GM23338 (cell line): ENCODE measurements around the gene SLC39A8. TPM values are rescaled to one million over a fixed set of nuclear protein-coding genes. Genes with fewer than 3 reads are reported as not detected.

ENCODE experiments used
- ATAC-seq: fragments of 200-7000 bp; cut with Tn5 transposase; 3 replicates; pipeline ENCODE4 v1.9.1; 2020
- DNase-seq: peaks from one replicate; pipeline ENCODE4 v3.0.0-alpha.2; 2015; ENCODE audit warnings: low spot score
- H2AFZ ChIP-seq: fragments of 200-600 bp; sonication (generic); 2 replicates; pipeline ENCODE4 v1.8.0; 2016; ENCODE audit warnings: antibody characterized with exemption, mild to moderate bottlenecking, moderate library complexity
- H3F3A ChIP-seq: fragments of 200-600 bp; sonication (generic); replicated peaks from 2 replicates; pipeline ENCODE4 v1.8.0; 2017; ENCODE audit warnings: antibody characterized with exemption, mixed run types, low read depth
- H3K27ac ChIP-seq: fragments of 200-600 bp; sonication (generic); 2 replicates; pipeline ENCODE4 v1.6.1; 2016; ENCODE audit warnings: low read depth
- H3K27me3 ChIP-seq: fragments of 200-600 bp; sonication (generic); 2 replicates; pipeline ENCODE4 v1.8.0; 2016; ENCODE audit warnings: mild to moderate bottlenecking, mixed run types, moderate library complexity; ENCODE audit not compliant: insufficient read depth
- H3K36me3 ChIP-seq: fragments of 200-600 bp; sonication (generic); 2 replicates; pipeline ENCODE4 v1.8.0; 2016; ENCODE audit warnings: mild to moderate bottlenecking; ENCODE audit not compliant: insufficient read depth
- H3K4me1 ChIP-seq: fragments of 200-600 bp; sonication (generic); 2 replicates; pipeline ENCODE4 v1.8.0; 2016; ENCODE audit warnings: mild to moderate bottlenecking, moderate library complexity; ENCODE audit not compliant: insufficient read depth
- H3K4me2 ChIP-seq: fragments of 200-600 bp; sonication (generic); 2 replicates; pipeline ENCODE4 v1.7.1; 2017; ENCODE audit warnings: mixed run types
- H3K4me3 ChIP-seq: fragments of 200-600 bp; sonication (generic); 2 replicates; pipeline ENCODE4 v1.6.1; 2016; ENCODE audit warnings: mixed run types
- H3K79me2 ChIP-seq: fragments of 200-600 bp; sonication (generic); replicated peaks from 2 replicates; pipeline ENCODE4 v1.8.0; 2017; ENCODE audit warnings: mild to moderate bottlenecking; ENCODE audit not compliant: insufficient read depth
- H3K9me2 ChIP-seq: fragments of 200-600 bp; sonication (generic); 2 replicates; pipeline ENCODE4 v1.8.0; 2017; ENCODE audit not compliant: insufficient read depth
- H4K20me1 ChIP-seq: fragments of 200-600 bp; sonication (generic); replicated peaks from 2 replicates; pipeline ENCODE4 v1.8.0; 2017; ENCODE audit warnings: mild to moderate bottlenecking; ENCODE audit not compliant: insufficient read depth
- H3K27ac Mint-ChIP-seq: 2 replicates; pipeline ENCODE4 v1.8.0; 2020; ENCODE audit warnings: inconsistent platforms, mild to moderate bottlenecking, moderate library complexity, mixed read lengths
- H3K27me3 Mint-ChIP-seq: 3 replicates; pipeline ENCODE4 v1.8.0; 2022; ENCODE audit warnings: low read depth, mild to moderate bottlenecking, moderate library complexity, mixed read lengths, inconsistent platforms; ENCODE audit not compliant: insufficient read depth, poor library complexity
- H3K36me3 Mint-ChIP-seq: 3 replicates; pipeline ENCODE4 v1.8.0; 2021; ENCODE audit warnings: low read depth, mild to moderate bottlenecking, inconsistent platforms, moderate library complexity, mixed read lengths
- H3K4me1 Mint-ChIP-seq: 3 replicates; pipeline ENCODE4 v1.8.0; 2020; ENCODE audit warnings: mild to moderate bottlenecking, inconsistent platforms, mixed read lengths
- H3K4me3 Mint-ChIP-seq: 3 replicates; pipeline ENCODE4 v1.8.0; 2021; ENCODE audit warnings: moderate library complexity, mild to moderate bottlenecking, inconsistent platforms, mixed read lengths
- H3K9me3 Mint-ChIP-seq: 3 replicates; pipeline ENCODE4 v1.8.0; 2020; ENCODE audit warnings: moderate library complexity, mild to moderate bottlenecking, inconsistent platforms, mixed read lengths
- CREB1 ChIP-seq: fragments of 250-450 bp; sonication (Bioruptor Pico); IDR thresholded peaks from 2 replicates; pipeline ENCODE4 v1.5.0; 2020; ENCODE audit warnings: low read depth, mild to moderate bottlenecking, moderate library complexity
- EZH2 ChIP-seq: fragments of 200-600 bp; sonication (generic); IDR thresholded peaks from one replicate; pipeline ENCODE4 v1.8.0; 2017; ENCODE audit warnings: antibody characterized with exemption, mild to moderate bottlenecking, low read depth; ENCODE audit not compliant: unreplicated experiment
- EZH2phosphoT487 ChIP-seq: fragments of 200-600 bp; sonication (generic); IDR thresholded peaks from one replicate; pipeline ENCODE4 v1.8.1; 2018; ENCODE audit warnings: antibody characterized with exemption; ENCODE audit not compliant: unreplicated experiment
- NANOG ChIP-seq: IDR thresholded peaks from 2 replicates; pipeline ENCODE4 v1.6.1; 2016; ENCODE audit warnings: antibody characterized with exemption, borderline replicate concordance
- STAT1 ChIP-seq: IDR thresholded peaks from one replicate; pipeline ENCODE4 v1.6.1; 2016; ENCODE audit warnings: antibody characterized with exemption; ENCODE audit not compliant: unreplicated experiment
- ZNF331 ChIP-seq: fragments of 250-450 bp; sonication (Bioruptor Pico); IDR thresholded peaks from 2 replicates; pipeline ENCODE4 v1.5.0; 2020; ENCODE audit warnings: low read depth, mild to moderate bottlenecking, moderate library complexity
- polyA plus RNA-seq: library from polyadenylated mRNA; unstranded; fragments of >200 nt; fragmentation: Nextera tagmentation; extraction: Ambion mirVana; gene quantifications from 2 replicates; pipeline ENCODE4 v1.2.1, GENCODE V29; 2016
- total RNA-seq: library from RNA; depleted of rRNA; stranded (reverse); fragments of >200 nt; shearing (Covaris generic); gene quantifications from 2 replicates; pipeline ENCODE4 v1.2.3, GENCODE V29; 2014
- TF ChIP-seq, protein P1 (sequence below): fragments of 250-450 bp; sonication (Bioruptor Pico); IDR thresholded peaks from 2 replicates; pipeline ENCODE4 v1.5.0; 2020; ENCODE audit warnings: mild to moderate bottlenecking, moderate library complexity
- TF ChIP-seq, protein P2 (sequence below): IDR thresholded peaks from 2 replicates; pipeline ENCODE4 v1.6.1; 2016; ENCODE audit warnings: antibody characterized with exemption
- TF ChIP-seq, protein P3 (sequence below), 2 experiments: fragments of 200-600 bp in 1 of 2; sonication (generic) in 1 of 2; conservative IDR thresholded peaks; 2 replicates each; pipeline versions ENCODE4 v1.5.1 to v1.6.1; 2016 to 2017; ENCODE audit warnings: antibody characterized with exemption in 2 of 2, low read depth in 2 of 2, mild to moderate bottlenecking in 2 of 2, moderate library complexity in 1 of 2

The SLC39A8 gene
- total and polyA plus RNA-seq, 2 experiments from 2014 or later, result 20.1 to 42.5 TPM

DNA sequence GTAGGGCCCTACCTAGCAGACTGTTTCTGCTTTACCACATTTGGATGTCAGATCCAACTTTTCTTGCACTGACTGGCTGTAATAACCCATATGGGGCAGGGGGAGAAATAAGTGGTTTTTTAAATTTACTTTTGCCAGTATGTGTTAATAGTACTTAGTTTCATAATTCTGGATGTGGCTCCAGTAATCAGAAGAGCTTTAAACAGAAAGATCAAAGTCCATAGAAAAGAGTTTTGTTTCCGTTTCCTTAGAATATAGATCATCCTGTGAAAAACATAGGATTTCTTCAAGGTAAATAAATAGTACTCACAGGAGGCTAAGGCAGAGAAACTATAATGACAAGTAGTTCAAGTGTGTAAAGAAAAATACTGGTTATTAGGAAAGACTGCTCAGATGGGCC, 85.6 kb downstream of the SLC39A8 start:
- DNase-seq (no peak), ATAC-seq (no peak)
- Histone ChIP-seq H3F3A (no peaks in the 10 kb centered on the region), H3K4me2 (no peak overlapping the region), H3K4me3 (no peak overlapping the region), H3K79me2 (no peaks in the 10 kb centered on the region), H4K20me1 (no peaks in the 10 kb centered on the region), H3K36me3 (no peaks in the 10 kb centered on the region), H3K4me1 (no peaks in the 10 kb centered on the region; the same call in 1 of the 2 replicates), H2AFZ (no peak overlapping the region), H3K27ac (no peak overlapping the region), H3K27me3 (no peaks in the 10 kb centered on the region), H3K9me2 (no peaks in the 10 kb centered on the region)
- TF ChIP-seq ZNF331, result no peak
- TF ChIP-seq EZH2phosphoT487, result no peak
- TF ChIP-seq, protein P1, sequence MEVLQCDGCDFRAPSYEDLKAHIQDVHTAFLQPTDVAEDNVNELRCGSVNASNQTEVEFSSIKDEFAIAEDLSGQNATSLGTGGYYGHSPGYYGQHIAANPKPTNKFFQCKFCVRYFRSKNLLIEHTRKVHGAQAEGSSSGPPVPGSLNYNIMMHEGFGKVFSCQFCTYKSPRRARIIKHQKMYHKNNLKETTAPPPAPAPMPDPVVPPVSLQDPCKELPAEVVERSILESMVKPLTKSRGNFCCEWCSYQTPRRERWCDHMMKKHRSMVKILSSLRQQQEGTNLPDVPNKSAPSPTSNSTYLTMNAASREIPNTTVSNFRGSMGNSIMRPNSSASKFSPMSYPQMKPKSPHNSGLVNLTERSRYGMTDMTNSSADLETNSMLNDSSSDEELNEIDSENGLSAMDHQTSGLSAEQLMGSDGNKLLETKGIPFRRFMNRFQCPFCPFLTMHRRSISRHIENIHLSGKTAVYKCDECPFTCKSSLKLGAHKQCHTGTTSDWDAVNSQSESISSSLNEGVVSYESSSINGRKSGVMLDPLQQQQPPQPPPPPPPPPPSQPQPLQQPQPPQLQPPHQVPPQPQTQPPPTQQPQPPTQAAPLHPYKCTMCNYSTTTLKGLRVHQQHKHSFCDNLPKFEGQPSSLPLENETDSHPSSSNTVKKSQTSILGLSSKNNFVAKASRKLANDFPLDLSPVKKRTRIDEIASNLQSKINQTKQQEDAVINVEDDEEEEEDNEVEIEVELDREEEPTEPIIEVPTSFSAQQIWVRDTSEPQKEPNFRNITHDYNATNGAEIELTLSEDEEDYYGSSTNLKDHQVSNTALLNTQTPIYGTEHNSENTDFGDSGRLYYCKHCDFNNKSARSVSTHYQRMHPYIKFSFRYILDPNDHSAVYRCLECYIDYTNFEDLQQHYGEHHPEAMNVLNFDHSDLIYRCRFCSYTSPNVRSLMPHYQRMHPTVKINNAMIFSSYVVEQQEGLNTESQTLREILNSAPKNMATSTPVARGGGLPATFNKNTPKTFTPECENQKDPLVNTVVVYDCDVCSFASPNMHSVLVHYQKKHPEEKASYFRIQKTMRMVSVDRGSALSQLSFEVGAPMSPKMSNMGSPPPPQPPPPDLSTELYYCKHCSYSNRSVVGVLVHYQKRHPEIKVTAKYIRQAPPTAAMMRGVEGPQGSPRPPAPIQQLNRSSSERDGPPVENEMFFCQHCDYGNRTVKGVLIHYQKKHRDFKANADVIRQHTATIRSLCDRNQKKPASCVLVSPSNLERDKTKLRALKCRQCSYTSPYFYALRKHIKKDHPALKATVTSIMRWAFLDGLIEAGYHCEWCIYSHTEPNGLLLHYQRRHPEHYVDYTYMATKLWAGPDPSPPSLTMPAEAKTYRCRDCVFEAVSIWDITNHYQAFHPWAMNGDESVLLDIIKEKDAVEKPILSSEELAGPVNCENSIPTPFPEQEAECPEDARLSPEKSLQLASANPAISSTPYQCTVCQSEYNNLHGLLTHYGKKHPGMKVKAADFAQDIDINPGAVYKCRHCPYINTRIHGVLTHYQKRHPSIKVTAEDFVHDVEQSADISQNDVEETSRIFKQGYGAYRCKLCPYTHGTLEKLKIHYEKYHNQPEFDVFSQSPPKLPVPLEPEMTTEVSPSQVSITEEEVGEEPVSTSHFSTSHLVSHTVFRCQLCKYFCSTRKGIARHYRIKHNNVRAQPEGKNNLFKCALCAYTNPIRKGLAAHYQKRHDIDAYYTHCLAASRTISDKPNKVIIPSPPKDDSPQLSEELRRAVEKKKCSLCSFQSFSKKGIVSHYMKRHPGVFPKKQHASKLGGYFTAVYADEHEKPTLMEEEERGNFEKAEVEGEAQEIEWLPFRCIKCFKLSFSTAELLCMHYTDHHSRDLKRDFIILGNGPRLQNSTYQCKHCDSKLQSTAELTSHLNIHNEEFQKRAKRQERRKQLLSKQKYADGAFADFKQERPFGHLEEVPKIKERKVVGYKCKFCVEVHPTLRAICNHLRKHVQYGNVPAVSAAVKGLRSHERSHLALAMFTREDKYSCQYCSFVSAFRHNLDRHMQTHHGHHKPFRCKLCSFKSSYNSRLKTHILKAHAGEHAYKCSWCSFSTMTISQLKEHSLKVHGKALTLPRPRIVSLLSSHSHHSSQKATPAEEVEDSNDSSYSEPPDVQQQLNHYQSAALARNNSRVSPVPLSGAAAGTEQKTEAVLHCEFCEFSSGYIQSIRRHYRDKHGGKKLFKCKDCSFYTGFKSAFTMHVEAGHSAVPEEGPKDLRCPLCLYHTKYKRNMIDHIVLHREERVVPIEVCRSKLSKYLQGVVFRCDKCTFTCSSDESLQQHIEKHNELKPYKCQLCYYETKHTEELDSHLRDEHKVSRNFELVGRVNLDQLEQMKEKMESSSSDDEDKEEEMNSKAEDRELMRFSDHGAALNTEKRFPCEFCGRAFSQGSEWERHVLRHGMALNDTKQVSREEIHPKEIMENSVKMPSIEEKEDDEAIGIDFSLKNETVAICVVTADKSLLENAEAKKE (CRISPR knock-in tag), result no peak
- TF ChIP-seq, protein P2, sequence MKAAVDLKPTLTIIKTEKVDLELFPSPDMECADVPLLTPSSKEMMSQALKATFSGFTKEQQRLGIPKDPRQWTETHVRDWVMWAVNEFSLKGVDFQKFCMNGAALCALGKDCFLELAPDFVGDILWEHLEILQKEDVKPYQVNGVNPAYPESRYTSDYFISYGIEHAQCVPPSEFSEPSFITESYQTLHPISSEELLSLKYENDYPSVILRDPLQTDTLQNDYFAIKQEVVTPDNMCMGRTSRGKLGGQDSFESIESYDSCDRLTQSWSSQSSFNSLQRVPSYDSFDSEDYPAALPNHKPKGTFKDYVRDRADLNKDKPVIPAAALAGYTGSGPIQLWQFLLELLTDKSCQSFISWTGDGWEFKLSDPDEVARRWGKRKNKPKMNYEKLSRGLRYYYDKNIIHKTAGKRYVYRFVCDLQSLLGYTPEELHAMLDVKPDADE, result no peak
- peaks cover 12% of the 10 kb centered on the region for H3K4me1 Mint-ChIP-seq
- H3K9me3 Mint-ChIP-seq, result no peaks in the 10 kb centered on the region
- peaks cover 3% of the 10 kb centered on the region for H3K27me3 Mint-ChIP-seq
- no peak overlapping the region for H3K27ac Mint-ChIP-seq
- no peak overlapping the region for H3K4me3 Mint-ChIP-seq
- no peaks in the 10 kb centered on the region; the same call in 2 of the 3 replicates for H3K36me3 Mint-ChIP-seq

DNA sequence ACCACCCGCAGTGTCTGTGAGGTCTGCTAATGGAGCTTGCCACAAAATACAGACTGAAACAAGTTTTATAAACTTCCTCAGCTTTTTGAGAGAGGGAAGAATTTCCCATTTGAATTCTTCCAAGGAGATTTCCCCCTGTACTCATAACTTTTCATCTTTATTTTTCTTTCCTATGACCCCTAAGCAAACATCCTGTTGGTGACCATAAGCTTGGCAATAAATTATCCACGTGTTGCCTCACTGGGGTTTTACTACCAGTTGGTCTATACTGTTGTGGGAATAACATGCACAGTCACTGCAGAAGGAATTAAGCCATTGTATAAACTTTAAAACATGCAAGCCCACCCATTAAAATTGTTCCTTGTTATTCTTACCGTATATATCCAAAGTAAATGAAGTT, 86.2 kb downstream of the SLC39A8 start:
- no peaks in the 10 kb centered on the region for H4K20me1 ChIP-seq
- no peak for DNase-seq
- H3K4me3 ChIP-seq, result no peak overlapping the region
- no peak overlapping the region; the same call in 1 of the 2 replicates for H3K27ac Mint-ChIP-seq
- H2AFZ ChIP-seq, result no peak overlapping the region
- no peaks in the 10 kb centered on the region; the same call in 1 of the 2 replicates for H3K4me1 ChIP-seq
- H3K79me2 ChIP-seq, result no peaks in the 10 kb centered on the region
- peaks cover 3% of the 10 kb centered on the region for H3K27me3 Mint-ChIP-seq
- H3K4me3 Mint-ChIP-seq, result no peak overlapping the region
- H3K4me1 Mint-ChIP-seq, result peaks cover 12% of the 10 kb centered on the region
- no peak for ATAC-seq
- H3K27ac ChIP-seq, result no peak overlapping the region
- H3K4me2 ChIP-seq, result no peak overlapping the region
- H3K36me3 ChIP-seq, result no peaks in the 10 kb centered on the region
- H3K9me2 ChIP-seq, result no peaks in the 10 kb centered on the region
- no peaks in the 10 kb centered on the region for H3F3A ChIP-seq
- no peaks in the 10 kb centered on the region for H3K27me3 ChIP-seq
- no peaks in the 10 kb centered on the region for H3K9me3 Mint-ChIP-seq
- no peaks in the 10 kb centered on the region; the same call in 2 of the 3 replicates for H3K36me3 Mint-ChIP-seq
- TF ChIP-seq EZH2, result no peak
- no peak for TF ChIP-seq CREB1 (CRISPR knock-in tag)
- TF ChIP-seq, protein P2, result no peak
- TF ChIP-seq EZH2phosphoT487, result no peak
- TF ChIP-seq, protein P3, sequence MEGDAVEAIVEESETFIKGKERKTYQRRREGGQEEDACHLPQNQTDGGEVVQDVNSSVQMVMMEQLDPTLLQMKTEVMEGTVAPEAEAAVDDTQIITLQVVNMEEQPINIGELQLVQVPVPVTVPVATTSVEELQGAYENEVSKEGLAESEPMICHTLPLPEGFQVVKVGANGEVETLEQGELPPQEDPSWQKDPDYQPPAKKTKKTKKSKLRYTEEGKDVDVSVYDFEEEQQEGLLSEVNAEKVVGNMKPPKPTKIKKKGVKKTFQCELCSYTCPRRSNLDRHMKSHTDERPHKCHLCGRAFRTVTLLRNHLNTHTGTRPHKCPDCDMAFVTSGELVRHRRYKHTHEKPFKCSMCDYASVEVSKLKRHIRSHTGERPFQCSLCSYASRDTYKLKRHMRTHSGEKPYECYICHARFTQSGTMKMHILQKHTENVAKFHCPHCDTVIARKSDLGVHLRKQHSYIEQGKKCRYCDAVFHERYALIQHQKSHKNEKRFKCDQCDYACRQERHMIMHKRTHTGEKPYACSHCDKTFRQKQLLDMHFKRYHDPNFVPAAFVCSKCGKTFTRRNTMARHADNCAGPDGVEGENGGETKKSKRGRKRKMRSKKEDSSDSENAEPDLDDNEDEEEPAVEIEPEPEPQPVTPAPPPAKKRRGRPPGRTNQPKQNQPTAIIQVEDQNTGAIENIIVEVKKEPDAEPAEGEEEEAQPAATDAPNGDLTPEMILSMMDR (conservative IDR thresholded peaks at IDR 0.05; ENCODE audit: low read depth in 2 of 2), result no peak
- TF ChIP-seq STAT1, result no peak
- no peak for TF ChIP-seq NANOG
